ENCODE results near the gene GEMIN7. TPM values are rescaled to one million over a fixed set of nuclear protein-coding genes. Genes with fewer than 3 reads are reported as not detected.

Gene GEMIN7
- total and polyA plus RNA-seq, 5 donors, result 10.9 to 27.9 (median 12.8) TPM

DNA sequence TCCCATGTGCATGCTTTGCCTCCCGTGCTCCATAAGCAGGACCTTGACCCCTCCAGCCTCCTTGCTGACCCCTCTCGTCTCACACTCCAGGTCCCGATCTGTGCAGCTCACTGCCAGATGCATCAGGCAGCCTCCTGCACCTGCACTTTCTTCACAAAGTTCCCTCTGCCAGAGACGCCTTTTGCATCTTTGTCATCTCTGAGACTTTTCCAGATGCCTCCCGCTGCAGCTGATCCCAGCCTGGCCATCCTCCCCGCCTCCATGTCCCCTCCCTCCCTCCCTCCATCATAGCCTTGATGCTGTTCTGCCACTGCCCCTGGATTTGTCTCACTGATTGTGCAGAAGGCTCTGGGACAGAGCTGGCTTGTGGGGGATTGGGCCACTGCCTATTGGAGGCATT, 43.8 kb downstream of the GEMIN7 start:
- DNase-seq, result peak in 1 of 3 donors; percentile 7
- no peak overlapping the region for H3K27ac ChIP-seq (ENCODE audit: low read length)
- no peaks in the 10 kb centered on the region for H3K27me3 ChIP-seq (ENCODE audit: control insufficient read depth, insufficient read depth)
- intact Hi-C loops (cut with DNase I), result no loop called here
- H3K9me3 ChIP-seq (ENCODE audit: control insufficient read depth, low read length), result no peaks in the 10 kb centered on the region
- peaks cover 3% of the 10 kb centered on the region for H3K4me1 ChIP-seq (ENCODE audit: control insufficient read depth, insufficient read depth, low read length)
- ATAC-seq, result no peak
- no peak overlapping the region for H3K4me3 ChIP-seq (ENCODE audit: low read length)
- WGBS, result 82% methylated on average over 6 of the region's 6 CpGs

DNA sequence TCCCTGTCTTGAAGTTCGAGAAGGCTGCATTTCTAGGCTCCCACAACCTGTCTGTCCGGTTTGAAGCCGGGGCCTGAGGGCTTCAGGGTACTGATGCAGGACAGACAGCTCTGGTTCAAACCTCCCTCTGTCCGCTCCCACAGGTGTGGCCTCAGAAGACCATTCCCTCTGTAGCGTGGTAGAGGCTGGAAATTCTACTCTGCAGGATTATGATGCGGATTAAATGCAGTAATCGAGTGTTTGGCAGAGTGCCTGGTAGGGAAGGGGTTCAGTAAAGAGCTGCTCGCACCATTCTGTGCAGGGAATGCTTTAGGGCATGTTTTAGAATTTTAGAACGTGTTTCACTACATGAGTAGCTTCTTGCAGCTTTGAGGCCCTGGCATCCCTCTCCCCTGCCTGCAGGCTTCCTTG, 44.4 kb downstream of the GEMIN7 start:
- DNase-seq, result no peak
- H3K4me1 ChIP-seq (ENCODE audit: control insufficient read depth, insufficient read depth, low read length), result peaks cover 2% of the 10 kb centered on the region
- intact Hi-C loops (cut with DNase I), result no loop called here

DNA sequence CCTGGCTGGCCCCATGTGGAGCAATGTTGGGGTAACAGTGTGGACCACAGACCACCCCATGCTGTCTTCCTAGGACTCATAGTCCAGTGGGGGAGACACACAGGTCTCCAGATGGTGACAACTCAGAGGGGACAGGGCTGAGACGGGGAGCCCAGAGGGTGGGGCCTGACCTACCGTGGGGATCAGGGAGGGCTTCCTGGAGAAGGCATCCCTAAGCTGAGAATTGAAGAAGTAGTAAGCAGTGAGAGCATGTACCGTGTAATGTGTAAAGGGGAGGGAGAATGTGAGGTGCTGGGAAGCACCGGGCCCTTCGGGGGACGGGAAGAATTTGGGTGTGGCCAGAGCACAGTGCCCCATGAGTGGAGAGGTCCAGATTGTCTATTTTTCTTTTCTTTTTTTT, 45.0 kb downstream of the GEMIN7 start:
- H3K27me3 ChIP-seq (ENCODE audit: control insufficient read depth, insufficient read depth), result no peaks in the 10 kb centered on the region
- 93% methylated on average over 6 of the region's 6 CpGs for WGBS
- ATAC-seq, result no peak

More for the DNA sequence above, 44.4 kb downstream of the GEMIN7 start:
- Histone ChIP-seq H3K4me3 (ENCODE audit: low read length) (no peak overlapping the region), H3K27ac (ENCODE audit: low read length) (no peak overlapping the region), H3K9me3 (ENCODE audit: control insufficient read depth, low read length) (no peaks in the 10 kb centered on the region), H3K27me3 (ENCODE audit: control insufficient read depth, insufficient read depth) (no peaks in the 10 kb centered on the region)
- WGBS, result 75% methylated on average over 9 of the region's 9 CpGs
- no peak for ATAC-seq

DNA sequence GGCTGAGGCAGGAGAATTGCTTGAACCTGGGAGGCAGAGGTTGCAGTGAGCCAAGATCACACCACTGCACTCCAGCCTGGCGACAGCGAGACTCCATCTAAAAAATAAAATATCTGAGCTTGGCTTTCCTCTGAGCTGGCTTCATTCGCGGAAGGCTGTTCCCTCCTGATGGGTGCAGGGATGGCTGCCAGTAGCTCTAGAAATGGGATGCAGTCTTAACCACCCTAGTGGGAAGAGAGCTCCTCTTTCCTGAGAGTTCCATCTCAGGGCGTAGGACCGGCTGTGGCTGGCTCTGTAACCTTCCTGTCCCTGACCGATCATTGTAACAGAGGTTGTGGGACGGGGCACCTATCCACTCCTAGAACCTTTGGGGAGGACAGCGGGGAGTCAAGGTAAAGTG, 46.3 kb downstream of the GEMIN7 start:
- no peak overlapping the region for H3K27ac ChIP-seq (ENCODE audit: low read length)
- no peaks in the 10 kb centered on the region for H3K9me3 ChIP-seq (ENCODE audit: control insufficient read depth, low read length)
- no peaks in the 10 kb centered on the region for H3K27me3 ChIP-seq (ENCODE audit: control insufficient read depth, insufficient read depth)
- WGBS, result 92% methylated on average over 9 of the region's 9 CpGs
- intact Hi-C loops (cut with DNase I), result no loop called here
- ATAC-seq (no peak), DNase-seq (no peak)
- no peaks in the 10 kb centered on the region for H3K4me1 ChIP-seq (ENCODE audit: control insufficient read depth, insufficient read depth, low read length)
- no peak overlapping the region for H3K4me3 ChIP-seq (ENCODE audit: low read length)

More for the DNA sequence above, 45.0 kb downstream of the GEMIN7 start:
- no peaks in the 10 kb centered on the region for H3K4me1 ChIP-seq (ENCODE audit: control insufficient read depth, insufficient read depth, low read length)
- intact Hi-C loops (cut with DNase I), result no loop called here
- no peaks in the 10 kb centered on the region for H3K9me3 ChIP-seq (ENCODE audit: control insufficient read depth, low read length)
- H3K27ac ChIP-seq (ENCODE audit: low read length), result no peak overlapping the region
- peak in 1 of 3 donors; percentile 19 for DNase-seq
- no peak overlapping the region for H3K4me3 ChIP-seq (ENCODE audit: low read length)

DNA sequence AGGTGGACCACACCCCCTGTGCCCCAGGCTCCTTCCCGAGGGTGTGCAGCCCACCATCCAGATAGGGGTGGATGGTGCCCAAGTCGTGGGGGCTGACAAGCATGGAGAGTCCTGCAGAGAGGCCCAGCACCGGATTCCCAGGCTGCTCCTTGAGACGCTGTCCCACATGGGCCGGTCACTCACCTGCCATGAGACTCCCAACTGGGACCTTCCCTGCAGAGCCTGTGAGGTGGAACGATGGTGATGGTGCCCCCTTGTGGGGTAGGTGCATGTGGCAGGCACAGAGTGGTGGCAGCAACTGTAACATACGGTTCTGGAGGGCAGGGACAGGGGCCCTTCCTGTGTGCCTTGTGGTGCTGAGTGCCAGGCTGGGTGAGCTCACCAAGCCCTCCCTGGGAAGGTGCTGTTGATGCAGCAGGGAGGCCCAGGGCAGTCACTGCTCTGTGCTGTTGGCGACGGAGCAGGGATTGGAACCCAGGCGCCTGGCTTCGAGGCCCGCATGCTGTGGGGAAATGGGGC, 47.0 kb downstream of the GEMIN7 start:
- intact Hi-C loops (cut with DNase I), result no loop called here
- peak in 1 of 3 donors; percentile 74 for DNase-seq
- 59% methylated on average over 12 of the region's 12 CpGs for WGBS

DNA sequence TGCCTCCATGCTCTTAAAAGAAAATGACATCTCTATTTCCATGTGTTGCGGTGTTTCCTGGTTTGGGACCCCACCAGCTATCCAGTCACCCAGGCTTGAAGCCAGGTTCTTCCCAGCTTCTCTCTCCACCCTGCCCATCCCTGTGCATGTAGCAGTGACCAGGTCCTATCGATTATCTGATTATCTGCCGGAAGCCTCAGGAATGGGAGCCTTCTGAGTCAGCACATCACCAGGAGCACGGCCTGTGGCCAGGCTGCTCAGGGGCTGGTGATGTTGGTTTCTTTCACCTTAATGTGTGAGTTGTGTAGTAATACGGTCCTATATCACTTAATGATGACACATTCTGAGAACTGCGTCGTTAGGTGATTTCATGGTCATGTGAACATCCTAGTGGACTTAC, 47.6 kb downstream of the GEMIN7 start:
- Histone ChIP-seq H3K9me3 (ENCODE audit: control insufficient read depth, low read length) (no peaks in the 10 kb centered on the region), H3K4me3 (ENCODE audit: low read length) (no peak overlapping the region), H3K4me1 (ENCODE audit: control insufficient read depth, insufficient read depth, low read length) (no peaks in the 10 kb centered on the region), H3K27ac (ENCODE audit: low read length) (no peak overlapping the region), H3K27me3 (ENCODE audit: control insufficient read depth, insufficient read depth) (no peaks in the 10 kb centered on the region)
- DNase-seq (no peak), ATAC-seq (no peak)
- 92% methylated on average over 7 of the region's 7 CpGs for WGBS
- intact Hi-C loops (cut with DNase I), result no loop called here

More for the DNA sequence above, 47.0 kb downstream of the GEMIN7 start:
- H3K27ac ChIP-seq (ENCODE audit: low read length), result no peak overlapping the region
- no peak overlapping the region for H3K4me3 ChIP-seq (ENCODE audit: low read length)
- H3K9me3 ChIP-seq (ENCODE audit: control insufficient read depth, low read length), result no peaks in the 10 kb centered on the region
- ATAC-seq, result peak; percentile 34 to 66
- H3K4me1 ChIP-seq (ENCODE audit: control insufficient read depth, insufficient read depth, low read length), result no peaks in the 10 kb centered on the region
- no peaks in the 10 kb centered on the region for H3K27me3 ChIP-seq (ENCODE audit: control insufficient read depth, insufficient read depth)

DNA sequence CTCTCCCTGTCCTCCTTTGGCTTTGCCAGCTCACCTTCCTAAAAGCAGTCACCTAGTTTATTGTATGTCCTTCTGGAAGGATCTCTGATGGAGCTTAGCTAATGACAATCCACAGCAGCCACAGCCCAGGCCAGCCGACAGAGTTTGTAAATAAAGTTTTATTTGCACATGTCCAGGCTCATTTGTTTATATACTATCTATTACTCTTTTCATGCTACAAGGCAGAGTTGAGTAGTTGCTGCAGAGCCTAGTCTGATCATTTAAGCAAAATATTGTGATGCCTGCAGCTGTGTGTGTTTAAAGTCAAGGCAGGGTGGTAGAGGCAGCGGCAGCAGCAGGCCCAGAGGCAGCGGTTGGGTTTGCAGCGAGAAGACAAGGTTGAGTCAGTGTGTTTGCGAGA, 49.1 kb downstream of the GEMIN7 start:
- intact Hi-C loops (cut with DNase I), result no loop called here
- Histone ChIP-seq H3K9me3 (ENCODE audit: control insufficient read depth, low read length) (no peaks in the 10 kb centered on the region), H3K27me3 (ENCODE audit: control insufficient read depth, insufficient read depth) (no peaks in the 10 kb centered on the region), H3K4me1 (ENCODE audit: control insufficient read depth, insufficient read depth, low read length) (no peaks in the 10 kb centered on the region), H3K4me3 (ENCODE audit: low read length) (no peak overlapping the region), H3K27ac (ENCODE audit: low read length) (no peak overlapping the region)
- ATAC-seq, result no peak
- no peak for DNase-seq
- WGBS, result 93% methylated on average over 5 of the region's 5 CpGs

DNA sequence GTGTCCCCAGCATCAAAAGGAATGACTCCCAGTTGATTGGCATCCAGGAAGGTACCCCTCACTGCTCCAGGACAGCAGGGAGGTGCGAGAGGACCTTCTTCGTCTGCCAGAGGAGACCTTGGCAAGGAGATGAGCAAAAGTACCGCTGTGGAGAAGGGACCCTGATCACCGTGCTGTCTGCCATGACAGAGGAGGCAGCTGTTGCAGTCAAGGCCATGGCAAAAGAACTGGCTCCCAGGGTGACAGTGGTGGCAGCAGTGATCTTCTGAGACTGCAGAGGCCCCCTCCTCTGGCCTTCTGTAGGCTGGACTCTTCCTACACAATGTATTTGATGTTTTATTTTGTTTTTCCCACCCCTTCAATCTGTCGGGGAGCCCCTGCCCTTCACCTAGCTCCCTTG, 49.7 kb downstream of the GEMIN7 start:
- no peak for DNase-seq
- H3K27me3 ChIP-seq (ENCODE audit: control insufficient read depth, insufficient read depth), result no peaks in the 10 kb centered on the region
- no peak for ATAC-seq
- H3K4me3 ChIP-seq (ENCODE audit: low read length), result no peak overlapping the region
- no peaks in the 10 kb centered on the region for H3K4me1 ChIP-seq (ENCODE audit: control insufficient read depth, insufficient read depth, low read length)
- no peak overlapping the region for H3K27ac ChIP-seq (ENCODE audit: low read length)
- H3K9me3 ChIP-seq (ENCODE audit: control insufficient read depth, low read length), result no peaks in the 10 kb centered on the region
- intact Hi-C loops (cut with DNase I), result no loop called here
- WGBS, result 91% methylated on average over 5 of the region's 5 CpGs

DNA sequence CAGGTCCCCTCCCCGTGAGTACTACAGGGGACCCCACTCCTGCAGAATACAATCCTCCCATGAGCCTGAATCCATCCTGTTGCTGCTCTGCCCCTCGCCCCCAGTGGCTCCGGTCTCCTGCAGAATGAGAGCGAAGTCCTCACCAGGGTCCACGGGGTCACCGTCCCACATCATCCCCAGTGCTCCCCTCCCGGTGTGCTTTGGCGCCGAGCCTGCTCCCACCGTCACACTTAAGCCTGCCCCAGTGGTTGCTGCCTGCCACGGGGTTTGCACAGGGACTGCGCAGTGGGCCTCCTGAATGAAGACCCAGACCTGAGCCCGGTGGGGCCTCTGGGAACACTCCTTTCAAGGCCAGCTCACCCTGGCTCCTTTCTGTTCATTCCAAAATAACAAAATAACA, 51.2 kb downstream of the GEMIN7 start:
- H3K4me1 ChIP-seq (ENCODE audit: control insufficient read depth, insufficient read depth, low read length), result no peaks in the 10 kb centered on the region
- no peak overlapping the region for H3K4me3 ChIP-seq (ENCODE audit: low read length)
- no peak overlapping the region for H3K27ac ChIP-seq (ENCODE audit: low read length)
- ATAC-seq (no peak), DNase-seq (peak in 1 of 3 donors; percentile 46)
- intact Hi-C loops (cut with DNase I), result no loop called here
- 90% methylated on average over 13 of the region's 13 CpGs for WGBS
- no peaks in the 10 kb centered on the region for H3K9me3 ChIP-seq (ENCODE audit: control insufficient read depth, low read length)
- no peaks in the 10 kb centered on the region for H3K27me3 ChIP-seq (ENCODE audit: control insufficient read depth, insufficient read depth)

DNA sequence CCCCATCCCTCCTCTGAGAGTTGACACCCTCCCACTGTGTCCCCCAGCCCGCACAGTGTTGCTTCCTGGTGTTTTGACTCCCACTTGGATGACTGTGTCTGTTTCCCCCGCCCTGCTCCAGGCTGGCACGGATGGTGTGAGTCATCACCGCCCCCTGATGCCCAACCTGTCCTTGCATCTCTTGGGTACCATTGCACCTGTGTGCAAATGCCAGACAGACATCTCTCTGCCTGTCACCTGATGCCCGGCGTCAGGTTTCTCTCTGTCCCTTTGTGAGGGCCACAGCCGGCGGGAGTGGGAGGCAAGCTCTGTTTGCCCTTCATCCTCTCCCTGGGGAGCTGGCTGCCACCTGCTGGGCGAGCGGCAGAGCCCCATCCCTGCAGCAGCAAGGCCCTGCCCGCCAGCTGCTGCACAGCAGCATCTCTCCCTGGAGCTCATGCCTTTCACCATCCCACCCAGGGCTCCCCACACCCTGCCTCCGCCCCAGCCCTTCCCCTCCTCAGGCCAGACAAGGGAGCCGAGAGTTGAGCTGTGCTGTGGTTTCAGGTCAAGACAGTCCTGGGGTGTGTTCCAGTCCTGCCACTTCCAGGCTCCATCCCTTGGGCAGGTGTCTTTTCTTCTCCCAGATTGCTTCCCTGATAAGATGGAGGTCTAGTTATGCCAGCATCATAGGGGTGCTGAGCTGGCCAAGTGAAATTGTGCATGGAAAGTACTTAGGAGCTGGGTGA, 52.0 kb downstream of the GEMIN7 start:
- DNase-seq (peak in 1 of 3 donors; percentile 46), ATAC-seq (no peak)
- intact Hi-C loops (cut with DNase I), result no loop called here
- Histone ChIP-seq H3K27me3 (ENCODE audit: control insufficient read depth, insufficient read depth) (no peaks in the 10 kb centered on the region), H3K9me3 (ENCODE audit: control insufficient read depth, low read length) (no peaks in the 10 kb centered on the region), H3K4me3 (ENCODE audit: low read length) (no peak overlapping the region), H3K27ac (ENCODE audit: low read length) (no peak overlapping the region), H3K4me1 (ENCODE audit: control insufficient read depth, insufficient read depth, low read length) (no peaks in the 10 kb centered on the region)
- WGBS, result 65% methylated on average over 13 of the region's 13 CpGs

DNA sequence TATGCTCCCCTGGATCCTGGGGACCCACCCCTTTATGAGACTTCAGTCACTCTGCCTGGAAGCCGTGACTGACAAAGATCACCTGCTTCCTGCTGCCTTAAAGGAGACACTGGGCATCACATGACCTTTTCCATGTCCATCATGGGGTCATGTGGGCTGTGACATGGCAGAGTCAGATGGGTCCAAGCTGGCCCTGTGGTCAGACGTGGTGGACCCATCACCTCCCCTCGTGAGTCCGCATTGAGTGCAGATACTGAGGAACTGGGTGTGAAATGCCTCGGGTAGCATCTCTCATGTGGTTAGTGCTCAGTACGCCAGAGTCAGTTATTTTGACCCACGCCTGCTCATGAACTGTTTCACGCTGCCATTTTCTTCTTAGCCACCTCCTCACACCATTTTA, 54.6 kb downstream of the GEMIN7 start:
- intact Hi-C loops (cut with DNase I), result no loop called here

More for the DNA sequence above, 54.6 kb downstream of the GEMIN7 start:
- Histone ChIP-seq H3K4me1 (ENCODE audit: control insufficient read depth, insufficient read depth, low read length) (peaks cover 1% of the 10 kb centered on the region), H3K27ac (ENCODE audit: low read length) (no peak overlapping the region), H3K27me3 (ENCODE audit: control insufficient read depth, insufficient read depth) (no peaks in the 10 kb centered on the region), H3K4me3 (ENCODE audit: low read length) (no peak overlapping the region), H3K9me3 (ENCODE audit: control insufficient read depth, low read length) (no peaks in the 10 kb centered on the region)
- ATAC-seq, result no peak
- DNase-seq, result no peak
- WGBS, result 85% methylated on average over 8 of the region's 8 CpGs

Measured in right cardiac atrium (tissue), 5 donors.